Measurements from ENCODE around the gene DAPK1. TPM values are rescaled to one million over a fixed set of nuclear protein-coding genes. Genes with fewer than 3 reads are reported as not detected.

DAPK1 gene
- total and polyA plus RNA-seq, 11 donors: 1.0 to 52.5 (median 2.3) TPM

DNA sequence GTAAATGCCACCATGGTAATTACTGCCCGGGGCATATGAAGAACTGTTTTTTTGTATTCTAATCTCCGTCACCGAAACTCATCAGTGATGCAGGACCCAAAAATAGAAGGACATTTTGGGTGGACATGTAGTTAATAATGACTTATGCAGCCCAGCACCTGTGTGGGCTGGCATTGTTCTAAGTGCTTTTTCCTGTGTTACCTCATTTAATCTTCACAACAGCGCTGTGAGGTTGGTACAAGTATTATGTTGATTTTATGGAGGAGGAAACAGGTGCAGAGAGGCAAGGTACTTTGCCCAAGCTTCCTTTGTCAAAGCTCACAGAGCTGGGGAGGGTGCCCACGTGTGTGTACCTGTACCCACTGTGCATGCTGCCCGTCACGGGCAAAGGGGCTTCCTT is 58.4 kb downstream of the DAPK1 start:
- H3K4me3 ChIP-seq: no peak overlapping the region
- no peak for ATAC-seq
- peak overlapping the region in 2 of 12 donors; percentile 25 to 73 for H3K27ac ChIP-seq
- WGBS, 4 donors: 51 to 69% (median 66%) methylated on average over 7 of the region's 7 CpGs
- H3K9me3 ChIP-seq: no peaks in the 10 kb centered on the region
- H3K27me3 ChIP-seq: no peaks in the 10 kb centered on the region
- H3K4me1 ChIP-seq: peaks cover 0 to 67% (median 0%) of the 10 kb centered on the region in 12 donors
- TF ChIP-seq CTCF (IDR thresholded peaks at IDR 0.05) (no peak), POLR2A (IDR thresholded peaks at IDR 0.05) (no peak)
- no peaks in the 10 kb centered on the region for H3K36me3 ChIP-seq
- no peak for DNase-seq
- intact Hi-C loops (cut with DNase I): no loop called here

GRCh38 chr9:87556821-87557220 is 59.2 kb downstream of the DAPK1 start:
- Histone ChIP-seq H3K4me1 (peaks cover 0 to 67% (median 0%) of the 10 kb centered on the region in 12 donors), H3K4me3 (no peak overlapping the region), H3K9me3 (no peaks in the 10 kb centered on the region), H3K36me3 (no peaks in the 10 kb centered on the region), H3K27me3 (no peaks in the 10 kb centered on the region), H3K27ac (peak overlapping the region in 2 of 12 donors; percentile 25 to 70)
- DNase-seq (peak in 2 of 5 donors; percentile 36 to 51), ATAC-seq (peak in 3 of 4 donors; percentile 50 to 57 (median 52))
- 62 to 73% (median 62%) methylated on average over 6 of the region's 6 CpGs for WGBS, 4 donors
- TF ChIP-seq CTCF (IDR thresholded peaks at IDR 0.05) (no peak), POLR2A (IDR thresholded peaks at IDR 0.05) (no peak)
- intact Hi-C loops (cut with DNase I): no loop called here

- DNase-seq (peak in 1 of 5 donors; percentile 53), ATAC-seq (peak in 3 of 4 donors; percentile 12 to 45 (median 34))
- peaks cover 0 to 64% (median 0%) of the 10 kb centered on the region in 12 donors for H3K4me1 ChIP-seq
- H3K27me3 ChIP-seq: no peaks in the 10 kb centered on the region
- H3K36me3 ChIP-seq: no peaks in the 10 kb centered on the region
- no peak for TF ChIP-seq POLR2A (IDR thresholded peaks at IDR 0.05)
- no peak for TF ChIP-seq CTCF (IDR thresholded peaks at IDR 0.05)
- 14 to 35% (median 31%) methylated on average over 1 of the region's 1 CpG for WGBS, 4 donors
- H3K4me3 ChIP-seq: no peak overlapping the region
- H3K9me3 ChIP-seq: no peaks in the 10 kb centered on the region
- intact Hi-C loops (cut with DNase I): no loop called here
- peak overlapping the region in 1 of 12 donors; percentile 42 for H3K27ac ChIP-seq
Measured at GRCh38 chr9:87557996-87558395, 60.3 kb downstream of the DAPK1 start.

DNA sequence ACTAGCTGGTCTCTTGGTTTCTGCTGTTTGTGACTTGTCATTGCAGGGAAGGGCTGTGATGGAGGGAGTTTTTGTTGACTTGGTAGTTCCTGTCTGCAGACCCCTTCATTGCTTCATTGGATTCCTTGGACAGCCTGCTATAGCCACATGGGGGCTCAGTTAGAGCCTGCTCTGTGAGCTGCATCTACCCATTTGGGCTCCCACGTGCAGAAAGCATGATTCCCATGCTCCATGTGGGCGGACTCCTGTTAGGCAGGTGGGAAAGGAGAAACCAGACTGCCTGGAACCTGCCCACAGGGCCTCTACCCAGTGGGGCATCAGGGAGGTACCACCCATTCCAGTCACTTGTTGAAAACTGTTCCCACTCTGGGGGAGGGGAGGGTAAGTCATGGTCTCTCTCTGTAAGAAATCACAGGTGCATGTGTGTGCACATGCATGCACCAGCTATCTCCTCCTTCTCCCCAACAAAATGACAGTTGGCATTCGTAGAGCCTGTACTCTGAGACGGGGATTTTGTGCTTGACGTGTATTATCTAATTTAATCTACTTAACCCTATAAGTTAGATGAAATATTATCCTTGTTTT is 61.0 kb downstream of the DAPK1 start:
- no peaks in the 10 kb centered on the region for H3K36me3 ChIP-seq
- no peak overlapping the region for H3K27ac ChIP-seq
- ATAC-seq (no peak), DNase-seq (no peak)
- H3K4me1 ChIP-seq: peaks cover 0 to 56% (median 0%) of the 10 kb centered on the region in 12 donors
- intact Hi-C loops (cut with DNase I): no loop called here
- H3K9me3 ChIP-seq: no peaks in the 10 kb centered on the region
- 78 to 87% (median 85%) methylated on average over 5 of the region's 5 CpGs for WGBS, 4 donors
- TF ChIP-seq POLR2A (IDR thresholded peaks at IDR 0.05): no peak
- no peak for TF ChIP-seq CTCF (IDR thresholded peaks at IDR 0.05)
- no peak overlapping the region for H3K4me3 ChIP-seq
- no peaks in the 10 kb centered on the region for H3K27me3 ChIP-seq
